ENCODE measurements around the gene PNPLA6.

The PNPLA6 gene

DNA sequence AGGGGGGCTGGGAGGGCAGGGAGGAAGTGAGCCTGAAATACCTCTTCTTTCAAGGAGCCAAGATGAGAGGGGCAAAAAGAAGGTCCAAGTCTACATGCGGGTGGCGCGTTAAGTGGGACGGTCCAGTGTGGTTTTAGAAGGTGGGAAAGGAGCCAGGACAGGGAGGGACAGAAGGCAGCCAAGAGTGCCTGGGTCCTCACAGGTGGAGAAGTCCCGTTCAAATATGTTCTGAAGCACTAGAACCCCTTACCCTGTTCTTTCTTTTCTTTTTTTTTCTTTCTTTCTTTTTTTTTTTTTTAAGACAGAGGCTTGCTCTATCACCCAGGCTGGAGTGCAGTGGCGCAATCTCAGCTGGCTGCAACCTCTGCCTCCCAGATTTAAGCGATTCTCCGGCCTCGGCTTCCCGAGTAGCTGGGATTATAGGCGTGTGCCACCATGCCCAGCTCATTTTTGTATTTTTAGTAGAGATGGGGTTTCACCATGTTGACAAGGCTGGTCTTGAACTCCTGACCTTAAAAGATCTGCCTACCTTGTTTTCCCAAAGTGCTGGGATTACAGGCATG, 67.5 kb downstream of the PNPLA6 start:
- peaks cover 2% of the 10 kb centered on the region for H3K79me1 ChIP-seq (ENCODE audit: low read depth, low read length)
- H3K9me3 ChIP-seq (replicated peaks in 1 of 2; ENCODE audit: control insufficient read depth in 2 of 2, insufficient read depth in 1 of 2, low read depth in 1 of 2, low read length in 2 of 2) = no peaks in the 10 kb centered on the region
- H3K4me1 ChIP-seq (ENCODE audit: control insufficient read depth in 2 of 2, insufficient read depth in 1 of 2, low read depth in 1 of 2, low read length in 2 of 2) = no peaks in the 10 kb centered on the region
- DNase-seq (ENCODE audit: low spot score) = no peak
- no peak overlapping the region for H3K18ac ChIP-seq (ENCODE audit: low read length)
- H2BK15ac ChIP-seq (ENCODE audit: low read length) = no peak overlapping the region
- H3K36me3 ChIP-seq (replicated peaks in 1 of 2; ENCODE audit: control insufficient read depth in 2 of 2, insufficient read depth in 2 of 2, low read length in 2 of 2) = peaks cover 0 to 1% of the 10 kb centered on the region in 2 donors
- H4K91ac ChIP-seq (ENCODE audit: low read depth, low read length, poor library complexity) = no peak overlapping the region
- no CpG with 5 or more reads among the region's 11 CpGs for WGBS, 2 donors (ENCODE audit: extremely low coverage in 2 of 2, insufficient read length in 2 of 2, insufficient replicate concordance in 1 of 2)
- H2BK5ac ChIP-seq (ENCODE audit: low read length) = no peak overlapping the region
- no peak overlapping the region for H2BK12ac ChIP-seq (ENCODE audit: low read length)
- H3K14ac ChIP-seq (ENCODE audit: low read length) = no peak overlapping the region
- H4K8ac ChIP-seq (ENCODE audit: low read depth, low read length) = no peak overlapping the region
- no peak overlapping the region for H3K23ac ChIP-seq (ENCODE audit: low read depth, low read length, poor library complexity)
- no peaks in the 10 kb centered on the region for H3K27me3 ChIP-seq (ENCODE audit: control insufficient read depth in 3 of 3, insufficient read depth in 3 of 3, low read depth in 1 of 3, low read length in 3 of 3)
- H2AFZ ChIP-seq (ENCODE audit: low read length) = no peak overlapping the region
- no peak overlapping the region for H3K4me3 ChIP-seq (ENCODE audit: low read length in 2 of 2)
- H3K4me2 ChIP-seq (ENCODE audit: insufficient read depth, low read length, poor library complexity, severe bottlenecking) = no peak overlapping the region
- H3K9ac ChIP-seq (ENCODE audit: low read depth, low read length, poor library complexity) = no peak overlapping the region
- H3K27ac ChIP-seq (replicated peaks; ENCODE audit: low read length) = no peak overlapping the region
- no peak overlapping the region for H2AK5ac ChIP-seq (ENCODE audit: low read depth, low read length)
- H3K4ac ChIP-seq (ENCODE audit: low read length) = no peak overlapping the region
- no peak overlapping the region for H2BK120ac ChIP-seq (ENCODE audit: low read depth, low read length)

DNA sequence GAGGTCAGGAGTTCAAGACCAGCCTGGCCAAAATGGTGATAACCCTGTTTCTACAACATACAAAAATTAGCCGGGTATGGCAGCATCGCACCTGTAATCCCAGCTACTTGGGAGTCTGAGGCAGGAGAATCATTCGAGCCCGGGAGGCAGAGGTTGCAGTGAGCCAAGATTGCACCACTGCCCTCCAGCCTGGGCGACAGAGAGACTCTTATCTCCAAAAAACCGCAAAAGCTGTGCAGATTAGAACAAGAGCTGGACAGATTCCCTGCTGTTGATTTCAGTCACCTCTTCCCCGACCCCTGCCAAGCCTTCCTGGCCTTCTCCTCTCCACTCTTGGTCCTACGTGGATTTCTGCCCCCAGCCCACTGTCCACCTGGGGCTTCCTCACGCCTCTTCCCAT, 68.4 kb downstream of the PNPLA6 start:
- Histone ChIP-seq H3K9ac (ENCODE audit: low read depth, low read length, poor library complexity) (no peak overlapping the region), H2AK5ac (ENCODE audit: low read depth, low read length) (no peak overlapping the region), H2AFZ (ENCODE audit: low read length) (no peak overlapping the region), H3K23ac (ENCODE audit: low read depth, low read length, poor library complexity) (no peak overlapping the region), H3K9me3 (replicated peaks in 1 of 2; ENCODE audit: control insufficient read depth in 2 of 2, insufficient read depth in 1 of 2, low read depth in 1 of 2, low read length in 2 of 2) (no peaks in the 10 kb centered on the region), H3K79me1 (ENCODE audit: low read depth, low read length) (peaks cover 2% of the 10 kb centered on the region), H3K27ac (replicated peaks; ENCODE audit: low read length) (no peak overlapping the region), H2BK5ac (ENCODE audit: low read length) (no peak overlapping the region), H4K91ac (ENCODE audit: low read depth, low read length, poor library complexity) (no peak overlapping the region), H3K14ac (ENCODE audit: low read length) (no peak overlapping the region), H3K4ac (ENCODE audit: low read length) (no peak overlapping the region), H2BK12ac (ENCODE audit: low read length) (no peak overlapping the region), H3K4me2 (ENCODE audit: insufficient read depth, low read length, poor library complexity, severe bottlenecking) (no peak overlapping the region), H2BK120ac (ENCODE audit: low read depth, low read length) (no peak overlapping the region), H3K27me3 (ENCODE audit: control insufficient read depth in 3 of 3, insufficient read depth in 3 of 3, low read depth in 1 of 3, low read length in 3 of 3) (no peaks in the 10 kb centered on the region), H3K4me1 (ENCODE audit: control insufficient read depth in 2 of 2, insufficient read depth in 1 of 2, low read depth in 1 of 2, low read length in 2 of 2) (no peaks in the 10 kb centered on the region), H2BK15ac (ENCODE audit: low read length) (no peak overlapping the region), H4K8ac (ENCODE audit: low read depth, low read length) (peak overlapping the region; percentile 65), H3K4me3 (ENCODE audit: low read length in 2 of 2) (no peak overlapping the region), H3K18ac (ENCODE audit: low read length) (no peak overlapping the region), H3K36me3 (replicated peaks in 1 of 2; ENCODE audit: control insufficient read depth in 2 of 2, insufficient read depth in 2 of 2, low read length in 2 of 2) (peaks cover 0 to 5% of the 10 kb centered on the region in 2 donors)
- no CpG with 5 or more reads among the region's 9 CpGs for WGBS, 2 donors (ENCODE audit: extremely low coverage in 2 of 2, insufficient read length in 2 of 2, insufficient replicate concordance in 1 of 2)
- no peak for DNase-seq (ENCODE audit: low spot score)

DNA sequence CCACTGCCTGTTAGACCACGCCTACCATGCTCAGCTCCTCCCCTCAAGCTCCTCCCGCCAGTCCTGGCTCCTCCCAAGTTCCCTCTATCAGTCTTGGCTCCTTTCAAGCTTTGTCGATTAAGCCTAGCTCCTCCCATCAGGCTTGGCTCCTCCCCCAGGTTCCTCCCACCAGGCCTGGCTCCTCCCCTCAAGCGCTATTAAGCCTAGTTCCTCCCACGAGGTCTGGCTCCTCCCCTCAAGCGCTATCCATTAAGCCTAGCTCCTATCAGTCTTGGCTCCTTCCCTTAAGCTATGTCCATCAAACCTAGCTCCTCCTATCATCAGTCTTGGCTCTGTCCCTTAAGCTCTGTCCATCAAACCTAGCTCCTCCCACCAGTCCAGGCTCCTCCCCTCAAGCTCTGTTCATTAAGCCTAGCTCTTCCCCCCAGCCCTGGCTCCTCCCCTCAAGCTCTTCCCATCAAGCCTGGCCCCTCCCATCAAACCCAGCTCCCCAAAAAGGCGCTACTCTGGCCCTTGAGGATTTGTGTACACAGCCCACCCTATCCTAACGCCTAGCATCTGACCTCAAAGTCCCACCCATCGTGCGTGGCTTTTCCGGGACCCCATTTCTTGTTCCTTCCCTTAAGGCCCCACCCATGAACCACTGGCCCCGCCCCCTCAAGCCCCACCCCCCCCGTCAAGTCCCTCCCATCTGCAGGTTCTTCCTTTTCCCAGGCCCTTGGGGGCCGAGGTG, 70.1 kb downstream of the PNPLA6 start:
- Histone ChIP-seq H3K14ac (ENCODE audit: low read length) (no peak overlapping the region), H4K8ac (ENCODE audit: low read depth, low read length) (no peak overlapping the region), H3K79me1 (ENCODE audit: low read depth, low read length) (peaks cover 2% of the 10 kb centered on the region), H2BK12ac (ENCODE audit: low read length) (no peak overlapping the region), H2AFZ (ENCODE audit: low read length) (no peak overlapping the region), H3K4me3 (ENCODE audit: low read length in 2 of 2) (no peak overlapping the region), H3K4ac (ENCODE audit: low read length) (no peak overlapping the region), H2BK120ac (ENCODE audit: low read depth, low read length) (no peak overlapping the region), H3K27ac (replicated peaks; ENCODE audit: low read length) (no peak overlapping the region), H3K23ac (ENCODE audit: low read depth, low read length, poor library complexity) (peak overlapping the region; percentile 2), H2AK5ac (ENCODE audit: low read depth, low read length) (no peak overlapping the region), H4K91ac (ENCODE audit: low read depth, low read length, poor library complexity) (peak overlapping the region; percentile 6), H3K9ac (ENCODE audit: low read depth, low read length, poor library complexity) (no peak overlapping the region), H3K36me3 (replicated peaks in 1 of 2; ENCODE audit: control insufficient read depth in 2 of 2, insufficient read depth in 2 of 2, low read length in 2 of 2) (peaks cover 0 to 5% of the 10 kb centered on the region in 2 donors), H2BK15ac (ENCODE audit: low read length) (no peak overlapping the region), H3K4me1 (ENCODE audit: control insufficient read depth in 2 of 2, insufficient read depth in 1 of 2, low read depth in 1 of 2, low read length in 2 of 2) (no peaks in the 10 kb centered on the region), H2BK5ac (ENCODE audit: low read length) (no peak overlapping the region), H3K9me3 (replicated peaks in 1 of 2; ENCODE audit: control insufficient read depth in 2 of 2, insufficient read depth in 1 of 2, low read depth in 1 of 2, low read length in 2 of 2) (no peaks in the 10 kb centered on the region), H3K4me2 (ENCODE audit: insufficient read depth, low read length, poor library complexity, severe bottlenecking) (no peak overlapping the region), H3K27me3 (ENCODE audit: control insufficient read depth in 3 of 3, insufficient read depth in 3 of 3, low read depth in 1 of 3, low read length in 3 of 3) (no peaks in the 10 kb centered on the region), H3K18ac (ENCODE audit: low read length) (no peak overlapping the region)
- no CpG with 5 or more reads among the region's 14 CpGs for WGBS, 2 donors (ENCODE audit: extremely low coverage in 2 of 2, insufficient read length in 2 of 2, insufficient replicate concordance in 1 of 2)
- no peak for DNase-seq (ENCODE audit: low spot score)

DNA sequence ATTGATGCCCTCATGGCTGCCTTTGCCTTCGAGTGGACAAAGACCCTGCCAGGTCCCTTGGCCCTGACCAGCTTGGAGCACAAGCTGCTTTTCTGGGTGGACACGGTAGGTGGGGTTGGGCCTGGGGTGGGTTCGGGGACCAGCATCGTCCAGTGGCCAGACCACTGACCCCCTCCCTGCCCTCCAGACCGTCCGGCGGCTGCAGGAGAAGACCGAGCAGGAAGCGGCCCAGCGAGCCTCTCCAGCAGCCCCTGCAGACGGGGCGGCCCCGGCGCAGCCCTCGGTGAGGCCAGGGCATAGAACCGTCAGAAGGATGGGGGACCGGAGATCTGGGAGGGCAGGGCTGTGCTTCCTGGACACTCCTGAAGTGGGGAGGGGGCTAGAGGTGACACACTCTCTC, 70.8 kb downstream of the PNPLA6 start:
- Histone ChIP-seq H3K4me1 (ENCODE audit: control insufficient read depth in 2 of 2, insufficient read depth in 1 of 2, low read depth in 1 of 2, low read length in 2 of 2) (no peaks in the 10 kb centered on the region), H3K4me3 (ENCODE audit: low read length in 2 of 2) (peak overlapping the region in 1 of 2 donors; percentile 29)
- no CpG with 5 or more reads among the region's 17 CpGs for WGBS, 2 donors (ENCODE audit: extremely low coverage in 2 of 2, insufficient read length in 2 of 2, insufficient replicate concordance in 1 of 2)

More for the DNA sequence above, 70.8 kb downstream of the PNPLA6 start:
- Histone ChIP-seq H4K8ac (ENCODE audit: low read depth, low read length) (no peak overlapping the region), H3K23ac (ENCODE audit: low read depth, low read length, poor library complexity) (peak overlapping the region; percentile 65), H3K14ac (ENCODE audit: low read length) (no peak overlapping the region), H3K9ac (ENCODE audit: low read depth, low read length, poor library complexity) (peak overlapping the region; percentile 21), H3K27me3 (ENCODE audit: control insufficient read depth in 3 of 3, insufficient read depth in 3 of 3, low read depth in 1 of 3, low read length in 3 of 3) (no peaks in the 10 kb centered on the region), H4K91ac (ENCODE audit: low read depth, low read length, poor library complexity) (no peak overlapping the region), H2BK5ac (ENCODE audit: low read length) (no peak overlapping the region), H3K36me3 (replicated peaks in 1 of 2; ENCODE audit: control insufficient read depth in 2 of 2, insufficient read depth in 2 of 2, low read length in 2 of 2) (peaks cover 0 to 5% of the 10 kb centered on the region in 2 donors), H2BK120ac (ENCODE audit: low read depth, low read length) (no peak overlapping the region), H2AFZ (ENCODE audit: low read length) (no peak overlapping the region), H3K79me1 (ENCODE audit: low read depth, low read length) (peaks cover 2% of the 10 kb centered on the region), H2BK12ac (ENCODE audit: low read length) (peak overlapping the region; percentile 41), H3K9me3 (replicated peaks in 1 of 2; ENCODE audit: control insufficient read depth in 2 of 2, insufficient read depth in 1 of 2, low read depth in 1 of 2, low read length in 2 of 2) (no peaks in the 10 kb centered on the region), H2BK15ac (ENCODE audit: low read length) (no peak overlapping the region), H3K4me2 (ENCODE audit: insufficient read depth, low read length, poor library complexity, severe bottlenecking) (no peak overlapping the region), H3K18ac (ENCODE audit: low read length) (no peak overlapping the region), H3K27ac (replicated peaks; ENCODE audit: low read length) (no peak overlapping the region), H3K4ac (ENCODE audit: low read length) (no peak overlapping the region), H2AK5ac (ENCODE audit: low read depth, low read length) (no peak overlapping the region)
- DNase-seq (ENCODE audit: low spot score) = no peak
